GM19395 (cell line): ENCODE measurements around the gene ANO9.

Experiments
- ATAC-seq: cut with Tn5 transposase; IDR thresholded peaks from one replicate; pipeline ENCODE4 v1.9.1; 2021; ENCODE audit warnings: mild to moderate bottlenecking, moderate library complexity; ENCODE audit not compliant: unreplicated experiment

The ANO9 gene

GRCh38 chr11:372809-373715 is 68.7 kb downstream of the ANO9 start:
- ATAC-seq: no peak

DNA sequence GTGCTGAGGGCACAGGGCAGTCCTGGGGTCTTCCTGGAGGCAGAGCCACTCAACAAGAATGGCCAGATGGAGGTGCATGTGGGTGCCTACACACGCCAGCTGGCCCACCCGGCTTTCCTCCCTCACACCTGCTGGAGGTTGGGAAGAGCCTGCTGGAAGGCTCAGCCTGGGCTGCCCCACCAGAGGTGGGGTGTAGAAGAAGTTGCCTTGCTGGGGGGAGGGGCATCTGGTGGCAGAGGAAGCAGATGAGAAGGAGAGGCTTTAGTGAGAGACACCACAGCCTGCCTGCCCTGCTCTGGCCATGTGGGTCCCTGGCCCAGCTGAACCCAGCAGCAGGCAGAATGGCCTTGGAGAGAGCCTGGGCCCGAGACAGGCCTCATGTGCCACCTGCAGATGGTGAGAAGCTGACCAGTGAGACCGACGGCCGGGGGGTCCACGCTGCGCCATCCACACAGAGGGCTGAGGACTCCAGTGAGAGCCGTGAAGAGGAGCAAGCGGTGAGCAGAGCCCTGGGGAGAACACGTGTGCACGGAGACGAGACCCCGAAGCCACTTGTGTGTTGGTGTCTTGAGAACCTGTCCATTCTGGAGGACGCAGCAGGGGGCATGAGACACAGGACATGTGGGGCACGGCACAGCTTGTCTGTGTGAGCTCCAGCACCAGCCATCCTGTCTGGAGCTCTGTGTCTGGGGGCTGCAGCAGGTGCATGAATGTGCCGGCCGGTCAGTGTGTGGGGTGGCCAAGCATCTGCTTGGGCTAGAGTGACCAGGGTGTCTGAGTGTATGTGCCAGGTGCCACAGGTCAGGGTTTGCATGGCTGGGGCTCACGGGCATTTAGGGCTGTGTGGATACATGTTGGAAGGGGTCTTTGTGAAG is 69.9 kb downstream of the ANO9 start:
- no peak for ATAC-seq

- no peak for ATAC-seq
Observed at GRCh38 chr11:371051-371450, 70.8 kb downstream of the ANO9 start.

GRCh38 chr11:370070-370941 is 71.5 kb downstream of the ANO9 start:
- no peak for ATAC-seq

DNA sequence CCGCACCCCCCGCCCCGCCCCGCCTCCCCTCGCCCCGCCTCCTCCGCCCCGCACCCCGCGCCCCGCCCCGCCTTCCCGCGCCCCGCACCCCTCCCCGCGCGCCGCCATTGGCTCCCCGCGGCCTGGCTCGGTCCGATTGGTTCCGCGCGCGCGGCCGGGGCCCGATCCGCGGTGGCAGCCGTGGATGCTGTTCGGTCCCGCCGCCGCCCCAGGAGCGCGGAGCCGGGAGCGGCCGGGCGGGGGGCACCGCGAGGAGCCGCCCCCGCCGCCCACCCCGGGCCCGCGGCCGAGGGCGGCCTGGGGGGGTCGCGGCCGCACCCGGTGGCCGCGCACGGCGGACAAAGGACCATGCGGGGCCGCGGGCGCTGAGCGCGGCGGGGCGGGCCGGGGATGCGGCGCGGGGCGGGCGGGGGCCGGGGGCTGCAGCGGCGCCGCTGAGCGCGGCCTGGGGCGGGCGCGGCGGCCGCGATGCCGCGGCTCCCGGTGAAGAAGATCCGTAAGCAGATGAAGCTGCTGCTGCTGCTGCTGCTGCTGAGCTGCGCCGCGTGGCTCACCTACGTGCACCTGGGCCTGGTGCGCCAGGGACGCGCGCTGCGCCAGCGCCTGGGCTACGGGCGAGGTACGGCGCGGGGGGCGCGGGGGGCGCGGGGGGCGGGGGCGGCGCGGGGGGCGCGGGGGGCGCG is 72.3 kb downstream of the ANO9 start, which contains the start of gene B4GALNT4:
Gene B4GALNT4, plus strand, starts transcription at position 164 of the 683 bp plus-strand sequence. Its CDS starts 305 bp downstream, at position 469.
- ATAC-seq: no peak

- no peak for ATAC-seq
Observed at GRCh38 chr11:368414-369335, 73.1 kb downstream of the ANO9 start.

GRCh38 chr11:367956-368413 is 73.8 kb downstream of the ANO9 start:
- ATAC-seq: no peak
